Neural cell (in vitro differentiated cells): Measurements from ENCODE around the gene PPFIBP2.

ENCODE experiments used
- CTCF ChIP-seq: fragments of 450-650 bp; IDR thresholded peaks from 2 replicates; pipeline ENCODE4 v1.5.1; 2014; ENCODE audit warnings: antibody characterized with exemption, mild to moderate bottlenecking, moderate library complexity; ENCODE audit not compliant: poor library complexity, severe bottlenecking
- EP300 ChIP-seq: fragments of 450-650 bp; conservative IDR thresholded peaks from 2 replicates; pipeline ENCODE4 v1.6.1; 2014; ENCODE audit warnings: antibody characterized with exemption, mild to moderate bottlenecking, moderate library complexity; ENCODE audit not compliant: poor library complexity, severe bottlenecking
- EZH2 ChIP-seq: fragments of 200-600, 300-800 bp; shearing (Covaris generic), sonication (generic); IDR thresholded peaks from 2 replicates; pipeline ENCODE4 v1.6.1; 2014; ENCODE audit warnings: antibody characterized with exemption, low read length, borderline replicate concordance, mild to moderate bottlenecking; ENCODE audit not compliant: insufficient read depth, poor library complexity, severe bottlenecking
- MXI1 ChIP-seq: fragments of 450-650 bp; conservative IDR thresholded peaks from 2 replicates; pipeline ENCODE4 v1.6.1; 2014; ENCODE audit warnings: antibody characterized with exemption, mild to moderate bottlenecking; ENCODE audit not compliant: poor library complexity, severe bottlenecking
- POLR2AphosphoS5 ChIP-seq: IDR thresholded peaks from 2 replicates; pipeline ENCODE4 v1.6.1; 2012
- RAD21 ChIP-seq: fragments of 450-650 bp; conservative IDR thresholded peaks from 2 replicates; pipeline ENCODE4 v1.6.1; 2014; ENCODE audit warnings: antibody characterized with exemption, mild to moderate bottlenecking, moderate library complexity
- REST ChIP-seq: IDR thresholded peaks from 2 replicates; pipeline ENCODE4 v1.6.1; 2012; ENCODE audit warnings: borderline replicate concordance
- SMC3 ChIP-seq: fragments of 450-650 bp; conservative IDR thresholded peaks from 2 replicates; pipeline ENCODE4 v1.6.1; 2014; ENCODE audit warnings: antibody characterized with exemption, mild to moderate bottlenecking, moderate library complexity; ENCODE audit not compliant: poor library complexity
- TAF1 ChIP-seq: IDR thresholded peaks from 2 replicates; pipeline ENCODE4 v1.6.1; 2012; ENCODE audit warnings: low read depth

- TF ChIP-seq CTCF = no peak
- TF ChIP-seq EP300 = no peak
- no peak for TF ChIP-seq EZH2
- TF ChIP-seq POLR2AphosphoS5 = no peak
- TF ChIP-seq SMC3 = no peak
- no peak for TF ChIP-seq TAF1
- TF ChIP-seq REST = no peak
- TF ChIP-seq RAD21 = no peak
- no peak for TF ChIP-seq MXI1
These were observed 35.0 kb downstream of the PPFIBP2 start for GRCh38 chr11:7548659-7549274.
